AML-193 (cell line): ENCODE data around the gene NACC2.

Source experiments
- DNase-seq, 2 experiments: peaks; one replicate each; lab custom pipeline; 2025; lab: John Stamatoyannopoulos, UW

Gene NACC2

GRCh38 chr9:135994501-135995192 lies 100.4 kb downstream of the NACC2 start:
- DNase-seq = no peak

DNA sequence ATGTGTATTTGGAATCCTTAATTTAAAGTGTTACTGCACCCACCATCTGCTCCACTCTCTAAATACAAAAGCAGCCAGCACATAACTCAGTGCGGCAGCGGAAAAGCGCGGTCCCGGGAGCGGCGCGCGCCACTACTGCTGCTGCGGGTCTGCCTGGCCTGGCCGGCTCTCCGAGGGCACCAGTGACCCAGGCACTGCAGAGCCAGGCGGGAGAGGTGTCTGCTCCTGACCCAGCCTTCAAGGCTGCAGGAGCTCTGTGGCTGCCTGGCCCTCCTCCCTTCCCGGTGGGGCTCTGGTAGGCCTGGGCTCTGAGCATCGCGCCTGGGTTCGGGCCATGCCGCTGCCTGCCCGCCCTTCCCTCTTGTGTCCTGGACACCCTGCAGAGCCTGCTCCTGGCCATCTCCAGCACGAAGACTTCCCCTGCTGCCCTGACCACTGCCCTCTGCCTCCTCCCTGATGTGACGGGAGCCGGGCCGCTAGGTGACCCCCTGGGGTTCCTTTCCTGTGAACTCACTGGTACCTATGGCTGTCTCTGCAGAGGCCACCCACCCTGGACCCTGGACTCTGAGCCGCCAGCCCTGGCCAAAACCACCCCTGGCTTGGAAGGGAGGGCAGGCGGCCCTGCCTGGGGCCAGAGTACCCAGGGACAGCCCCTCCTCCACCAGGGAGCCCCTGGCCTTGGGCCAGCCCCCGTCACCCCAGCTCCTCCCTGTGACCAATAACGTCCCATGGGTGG lies 101.2 kb downstream of the NACC2 start:
- no peak for DNase-seq

- DNase-seq = no peak
Measured at GRCh38 chr9:135993409-135993742, 101.7 kb downstream of the NACC2 start.

- peak; percentile 40 to 56 for DNase-seq
Measured at GRCh38 chr9:135992486-135993408, 102.3 kb downstream of the NACC2 start.

GRCh38 chr9:135991771-135992170 lies 103.3 kb downstream of the NACC2 start:
- no peak for DNase-seq

DNA sequence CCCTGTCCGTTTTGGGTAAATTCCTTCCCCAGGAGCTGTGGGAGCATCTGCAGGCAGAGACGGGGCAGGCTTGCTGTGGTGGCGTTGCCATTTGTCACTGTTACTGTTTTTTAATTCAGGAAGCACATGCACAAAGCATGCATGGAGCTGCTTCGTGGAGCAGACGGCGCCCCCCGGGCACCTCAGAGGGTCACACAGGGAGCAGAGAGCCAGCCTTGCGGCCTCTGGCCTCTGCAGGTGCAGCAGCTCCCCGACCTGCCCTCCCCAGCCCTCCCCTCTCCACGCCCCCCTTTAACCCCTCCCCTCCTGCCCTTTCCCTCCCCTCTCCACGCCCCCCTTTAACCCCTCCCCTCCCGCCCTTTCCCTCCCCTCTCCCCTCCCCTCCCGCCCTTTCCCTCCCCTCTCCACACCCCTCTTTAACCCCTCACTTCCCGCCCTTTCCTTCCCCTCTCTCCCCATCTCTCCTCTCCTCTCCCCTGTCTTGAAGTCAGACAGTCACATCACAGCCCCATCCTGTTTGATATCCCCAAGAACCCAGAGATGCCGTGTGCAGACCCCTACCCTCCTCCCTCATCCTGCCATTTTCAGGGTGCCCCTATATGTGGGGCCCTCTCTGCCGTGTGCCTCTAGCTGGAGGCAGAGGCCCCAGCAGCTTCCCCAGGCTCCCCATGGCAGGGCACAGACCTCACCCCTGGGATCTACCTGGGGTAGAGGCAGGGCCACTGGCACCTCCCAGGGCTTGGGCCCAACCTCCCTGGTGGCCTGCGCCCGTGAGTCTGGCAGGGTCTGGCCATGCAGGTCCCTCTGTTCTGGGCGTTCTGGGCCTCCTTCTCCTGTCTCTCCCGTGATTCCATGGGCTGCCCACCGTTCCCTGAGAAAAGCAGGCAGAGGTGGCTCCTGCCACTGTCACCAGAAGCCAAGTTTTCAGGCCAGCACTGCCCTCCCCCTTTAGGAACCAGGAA lies 104.3 kb downstream of the NACC2 start:
- DNase-seq = no peak

- DNase-seq = no peak
Measured at GRCh38 chr9:135989722-135990467, 105.2 kb downstream of the NACC2 start.

DNA sequence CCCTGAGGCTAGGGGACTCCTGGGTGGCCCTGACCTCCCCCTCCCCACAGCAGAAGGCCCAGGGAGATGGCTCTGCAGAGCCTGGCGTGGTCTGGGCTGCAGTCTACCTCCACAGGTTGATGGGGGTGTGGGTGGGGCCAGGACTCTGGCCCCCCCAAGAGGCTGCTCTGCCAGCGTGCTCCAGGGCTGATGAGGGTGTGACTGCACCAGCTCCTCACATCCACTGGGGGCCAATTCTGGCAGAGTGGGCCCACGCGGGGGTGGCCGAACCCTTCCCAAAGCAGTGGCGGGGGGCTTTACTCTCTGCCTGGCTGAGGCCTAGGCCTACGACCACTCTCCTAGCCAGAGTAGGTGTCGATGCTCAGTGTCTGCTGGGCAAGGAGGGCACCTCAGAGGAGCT lies 105.9 kb downstream of the NACC2 start:
- DNase-seq = no peak

GRCh38 chr9:135988493-135988892 lies 106.6 kb downstream of the NACC2 start:
- no peak for DNase-seq

GRCh38 chr9:135987838-135988404 lies 107.2 kb downstream of the NACC2 start:
- no peak for DNase-seq

DNA sequence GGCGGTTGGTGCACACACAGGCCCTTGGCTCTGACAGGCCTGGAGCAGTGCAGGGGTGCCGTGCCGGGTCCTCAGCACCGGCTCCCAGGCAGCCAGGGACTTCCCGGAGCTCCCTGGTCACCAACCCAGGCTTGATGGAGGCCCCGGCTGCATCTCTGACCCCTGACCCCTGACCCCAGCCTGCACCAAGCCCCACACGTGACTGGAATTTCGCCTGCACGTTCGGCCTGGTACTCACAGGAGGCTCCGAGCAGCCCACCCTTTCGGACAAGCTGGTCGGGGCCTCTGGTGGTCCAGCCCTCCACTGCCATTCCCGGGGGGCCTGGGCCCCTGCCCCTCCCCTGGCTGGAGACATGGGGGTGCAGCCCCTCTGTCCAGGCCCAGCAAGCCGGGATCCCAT lies 108.5 kb downstream of the NACC2 start:
- DNase-seq = no peak

- DNase-seq = no peak
Measured at GRCh38 chr9:135985889-135986288, 109.2 kb downstream of the NACC2 start.

- DNase-seq = no peak
Measured at GRCh38 chr9:135985459-135985774, 109.7 kb downstream of the NACC2 start.

GRCh38 chr9:135984072-135984710 lies 110.9 kb downstream of the NACC2 start:
- no peak for DNase-seq

DNA sequence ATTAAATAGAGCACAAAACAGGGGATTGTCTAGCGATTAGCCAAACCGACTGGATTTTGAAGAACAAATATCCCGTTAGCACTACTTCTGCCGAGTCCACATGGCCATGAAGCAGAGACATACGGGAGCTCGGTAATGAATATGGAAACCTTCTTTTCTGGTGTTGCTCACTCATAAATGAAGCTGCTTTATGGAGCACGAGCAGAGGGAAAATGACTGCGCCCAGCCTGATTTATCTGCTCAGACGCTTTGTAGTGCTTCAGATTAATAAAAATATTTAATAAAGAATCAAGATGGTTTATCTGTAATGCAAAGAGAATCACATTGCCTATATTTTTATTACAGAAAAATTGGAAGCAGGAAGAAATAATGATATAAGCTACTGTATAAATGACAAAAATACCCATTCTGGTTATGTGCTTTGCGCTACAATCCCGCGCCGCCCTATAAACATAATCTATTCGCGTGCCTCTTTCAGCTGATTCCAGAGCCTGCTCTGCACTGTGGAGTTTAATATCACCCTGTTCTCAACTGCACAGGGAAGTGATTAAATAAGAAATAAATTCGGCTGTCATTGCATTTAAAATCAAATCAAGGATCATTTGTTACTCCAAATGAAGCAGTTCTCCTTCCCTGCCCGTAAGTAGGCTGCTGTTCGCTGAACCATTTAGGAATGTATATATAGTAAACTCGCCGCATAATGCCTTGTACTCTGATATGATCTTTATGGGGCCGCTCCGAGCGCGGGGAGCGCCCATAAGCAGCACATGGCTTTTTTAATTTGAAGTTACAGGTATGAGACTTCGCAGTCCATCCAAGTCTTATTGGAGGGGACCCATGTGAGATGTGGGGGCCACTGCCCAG lies 111.6 kb downstream of the NACC2 start:
- no peak for DNase-seq

GRCh38 chr9:135982499-135983207 lies 112.4 kb downstream of the NACC2 start:
- DNase-seq = no peak

GRCh38 chr9:135980926-135981630 lies 114.0 kb downstream of the NACC2 start:
- no peak for DNase-seq
